CD14-positive monocyte (primary cell): Measurements from ENCODE around the gene PAPPA2. TPM values are rescaled to one million over a fixed set of nuclear protein-coding genes. Genes with fewer than 3 reads are reported as not detected.

ENCODE experiments used
- DNase-seq, 3 donors: peaks; one replicate each; pipeline ENCODE4 v3.0.0-alpha.2; 2011 to 2022
- H2AFZ ChIP-seq: 2 replicates; pipeline ENCODE4 v1.6.0; 2012; ENCODE audit warnings: mild to moderate bottlenecking, low read depth, low read length, inconsistent platforms; ENCODE audit not compliant: insufficient read depth, poor library complexity, severe bottlenecking
- H3K27ac ChIP-seq, 2 donors: 1 replicate in 1 of 2; 2 replicates in 1 of 2; pipeline ENCODE4 v1.5.1; 2012 to 2013; ENCODE audit warnings: low read length in 2 of 2, control low read depth in 1 of 2, inconsistent platforms in 1 of 2, low read depth in 1 of 2, mild to moderate bottlenecking in 1 of 2
- H3K27me3 ChIP-seq, 2 donors: one replicate each; pipeline versions ENCODE4 v1.6.0 to v1.6.1; 2011 to 2013; ENCODE audit warnings: low read length in 2 of 2; ENCODE audit not compliant: control insufficient read depth in 2 of 2, insufficient read depth in 2 of 2
- H3K36me3 ChIP-seq, 2 donors: replicated peaks in 1 of 2; 1 replicate in 1 of 2; 2 replicates in 1 of 2; pipeline versions ENCODE4 v1.5.1 to v1.6.1; 2012 to 2013; ENCODE audit warnings: low read length in 2 of 2, control low read depth in 1 of 2, inconsistent platforms in 1 of 2, mild to moderate bottlenecking in 1 of 2; ENCODE audit not compliant: insufficient read depth in 2 of 2, control insufficient read depth in 1 of 2
- H3K4me1 ChIP-seq, 2 donors: 1 replicate in 1 of 2; 2 replicates in 1 of 2; pipeline versions ENCODE4 v1.5.1 to v1.6.1; 2012 to 2013; ENCODE audit warnings: low read length in 2 of 2, control low read depth in 1 of 2, inconsistent platforms in 1 of 2, mild to moderate bottlenecking in 1 of 2, moderate library complexity in 1 of 2; ENCODE audit not compliant: insufficient read depth in 2 of 2, control insufficient read depth in 1 of 2
- H3K4me2 ChIP-seq: replicated peaks from 2 replicates; pipeline ENCODE3; 2012; ENCODE audit warnings: low read length, moderate library complexity, mild to moderate bottlenecking; ENCODE audit not compliant: poor library complexity, severe bottlenecking; ENCODE audit errors: extremely low read depth
- H3K4me3 ChIP-seq, 3 experiments: fragments of 200-600 bp in 1 of 3; sonication (generic) in 1 of 3; replicated peaks in 1 of 3; 1 replicate in 2 of 3; 2 replicates in 1 of 3; pipeline ENCODE4 v1.5.1; 2011 to 2013; ENCODE audit warnings: low read length in 3 of 3, mild to moderate bottlenecking in 3 of 3, control low read depth in 2 of 3, low read depth in 2 of 3, inconsistent platforms in 1 of 3, moderate library complexity in 1 of 3
- H3K79me2 ChIP-seq: 2 replicates; pipeline ENCODE4 v1.6.0; 2012; ENCODE audit warnings: mild to moderate bottlenecking, control low read depth, inconsistent platforms, low read length, moderate library complexity; ENCODE audit not compliant: insufficient read depth
- H3K9ac ChIP-seq: 2 replicates; pipeline ENCODE4 v1.6.0; 2017; ENCODE audit warnings: low read length, mild to moderate bottlenecking; ENCODE audit not compliant: insufficient read depth, poor library complexity, severe bottlenecking
- H3K9me3 ChIP-seq, 2 donors: replicated peaks in 1 of 2; 1 replicate in 1 of 2; 2 replicates in 1 of 2; pipeline versions ENCODE4 v1.5.1 to v1.6.1; 2012 to 2013; ENCODE audit warnings: low read length in 2 of 2, control low read depth in 1 of 2; ENCODE audit not compliant: control insufficient read depth in 1 of 2, insufficient read depth in 1 of 2
- H4K20me1 ChIP-seq: 2 replicates; pipeline ENCODE4 v1.6.0; 2012; ENCODE audit warnings: mild to moderate bottlenecking, low read length, control low read depth, moderate library complexity; ENCODE audit not compliant: insufficient read depth
- H3K27ac Mint-ChIP-seq, 7 donors: one replicate each; pipeline ENCODE4 v1.8.0; 2020; ENCODE audit warnings: mild to moderate bottlenecking in 7 of 7, mixed read lengths in 7 of 7, moderate library complexity in 6 of 7, inconsistent platforms in 2 of 7
- H3K27me3 Mint-ChIP-seq, 3 donors: one replicate each; pipeline ENCODE4 v1.8.0; 2021 to 2022; ENCODE audit warnings: low read depth in 3 of 3, mild to moderate bottlenecking in 3 of 3, mixed read lengths in 3 of 3, moderate library complexity in 3 of 3, inconsistent platforms in 1 of 3
- H3K36me3 Mint-ChIP-seq, 2 donors: one replicate each; pipeline ENCODE4 v1.8.0; 2020; ENCODE audit warnings: mixed read lengths in 2 of 2, inconsistent platforms in 1 of 2, mild to moderate bottlenecking in 1 of 2
- H3K4me1 Mint-ChIP-seq: one replicate; pipeline ENCODE4 v1.8.0; 2020; ENCODE audit warnings: mild to moderate bottlenecking, mixed read lengths
- H3K4me3 Mint-ChIP-seq, 2 donors: one replicate each; pipeline ENCODE4 v1.8.0; 2020; ENCODE audit warnings: mild to moderate bottlenecking in 2 of 2, mixed read lengths in 2 of 2, moderate library complexity in 1 of 2
- H3K9me3 Mint-ChIP-seq, 7 donors: one replicate each; pipeline ENCODE4 v1.8.0; 2020 to 2022; ENCODE audit warnings: mixed read lengths in 7 of 7, mild to moderate bottlenecking in 6 of 7, moderate library complexity in 6 of 7, inconsistent platforms in 2 of 7
- WGBS: methylation state at CpG from one replicate; pipeline ENCODE4 v1.1.5; 2013; ENCODE audit warnings: missing lambda C conversion rate; ENCODE audit not compliant: insufficient coverage; 5-methylcytosine and 5-hydroxymethylcytosine counted together
- intact Hi-C, 2 donors: fragments of 100-400 bp; cut with micrococcal nuclease; formaldehyde crosslinking; loops; one replicate each; pipeline versions ENCODE4 v1.15.0 to v1.15.1; 2023
- polyA plus RNA-seq, 3 donors: library from polyadenylated mRNA; depleted of rRNA in 1 of 3; unstranded in 2 of 3; stranded (reverse) in 1 of 3; fragments of 300-500 nt in 2 of 3; fragments of >200 nt in 1 of 3; fragmentation: Illumina TruSeq in 2 of 3; gene quantifications; 1 replicate in 2 of 3; 2 replicates in 1 of 3; pipeline ENCODE4 v1.2.3, GENCODE V29; 2012 to 2021
- TF ChIP-seq, protein P1 (sequence below): fragments of 200-600 bp; IDR thresholded peaks from one replicate; pipeline ENCODE4 v1.8.0; 2022; ENCODE audit warnings: antibody characterized with exemption, mild to moderate bottlenecking

Gene PAPPA2
- polyA plus RNA-seq, 3 donors = not detected

- no peak overlapping the region for H3K4me3 Mint-ChIP-seq
- H3K4me1 ChIP-seq = no peaks in the 10 kb centered on the region
- peaks cover 0 to 2% (median 0%) of the 10 kb centered on the region in 3 donors for H3K27me3 Mint-ChIP-seq
- no peaks in the 10 kb centered on the region for H4K20me1 ChIP-seq
- no peak overlapping the region for H3K27ac ChIP-seq
- no peaks in the 10 kb centered on the region for H3K4me1 Mint-ChIP-seq
- no peaks in the 10 kb centered on the region for H3K36me3 ChIP-seq
- no peak for DNase-seq
- intact Hi-C loops = no loop called here
- no CpG with 5 or more reads among the region's 3 CpGs for WGBS
- H3K27me3 ChIP-seq = no peaks in the 10 kb centered on the region
- TF ChIP-seq, protein P1, sequence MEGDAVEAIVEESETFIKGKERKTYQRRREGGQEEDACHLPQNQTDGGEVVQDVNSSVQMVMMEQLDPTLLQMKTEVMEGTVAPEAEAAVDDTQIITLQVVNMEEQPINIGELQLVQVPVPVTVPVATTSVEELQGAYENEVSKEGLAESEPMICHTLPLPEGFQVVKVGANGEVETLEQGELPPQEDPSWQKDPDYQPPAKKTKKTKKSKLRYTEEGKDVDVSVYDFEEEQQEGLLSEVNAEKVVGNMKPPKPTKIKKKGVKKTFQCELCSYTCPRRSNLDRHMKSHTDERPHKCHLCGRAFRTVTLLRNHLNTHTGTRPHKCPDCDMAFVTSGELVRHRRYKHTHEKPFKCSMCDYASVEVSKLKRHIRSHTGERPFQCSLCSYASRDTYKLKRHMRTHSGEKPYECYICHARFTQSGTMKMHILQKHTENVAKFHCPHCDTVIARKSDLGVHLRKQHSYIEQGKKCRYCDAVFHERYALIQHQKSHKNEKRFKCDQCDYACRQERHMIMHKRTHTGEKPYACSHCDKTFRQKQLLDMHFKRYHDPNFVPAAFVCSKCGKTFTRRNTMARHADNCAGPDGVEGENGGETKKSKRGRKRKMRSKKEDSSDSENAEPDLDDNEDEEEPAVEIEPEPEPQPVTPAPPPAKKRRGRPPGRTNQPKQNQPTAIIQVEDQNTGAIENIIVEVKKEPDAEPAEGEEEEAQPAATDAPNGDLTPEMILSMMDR = no peak
- no peak overlapping the region for H3K4me2 ChIP-seq
- no peaks in the 10 kb centered on the region for H3K36me3 Mint-ChIP-seq
- no peaks in the 10 kb centered on the region for H3K79me2 ChIP-seq
- H3K4me3 ChIP-seq = no peak overlapping the region
- H3K27ac Mint-ChIP-seq = no peak overlapping the region
- no peak overlapping the region for H2AFZ ChIP-seq
- H3K9ac ChIP-seq = no peak overlapping the region
- peaks cover 2 to 8% (median 6%) of the 10 kb centered on the region in 7 donors for H3K9me3 Mint-ChIP-seq
- no peaks in the 10 kb centered on the region for H3K9me3 ChIP-seq
Measured at GRCh38 chr1:176625365-176625764, 162.4 kb downstream of the PAPPA2 start.

- H3K9me3 Mint-ChIP-seq = peaks cover 2 to 8% (median 4%) of the 10 kb centered on the region in 7 donors
- H3K36me3 Mint-ChIP-seq = no peaks in the 10 kb centered on the region
- Histone ChIP-seq H3K79me2 (no peaks in the 10 kb centered on the region), H3K9ac (no peak overlapping the region), H3K4me2 (no peak overlapping the region), H3K9me3 (no peaks in the 10 kb centered on the region), H3K4me1 (no peaks in the 10 kb centered on the region), H4K20me1 (no peaks in the 10 kb centered on the region), H3K27me3 (no peaks in the 10 kb centered on the region), H2AFZ (no peak overlapping the region), H3K27ac (no peak overlapping the region), H3K36me3 (no peaks in the 10 kb centered on the region), H3K4me3 (no peak overlapping the region)
- TF ChIP-seq, protein P1 = no peak
- no peaks in the 10 kb centered on the region for H3K4me1 Mint-ChIP-seq
- H3K4me3 Mint-ChIP-seq = no peak overlapping the region
- intact Hi-C loops = no loop called here
- no peak overlapping the region for H3K27ac Mint-ChIP-seq
- 95% methylated on average over 4 of the region's 4 CpGs for WGBS
- peaks cover 0 to 2% (median 0%) of the 10 kb centered on the region in 3 donors for H3K27me3 Mint-ChIP-seq
- no peak for DNase-seq
Measured at GRCh38 chr1:176626572-176627061, 163.6 kb downstream of the PAPPA2 start.
